HepG2 (cell line): ENCODE measurements around the gene STIP1. TPM values are rescaled to one million over a fixed set of nuclear protein-coding genes. Genes with fewer than 3 reads are reported as not detected.
A peak's percentile ranks its signal among the peaks of the same experiment; 100 is the strongest.

Experiments
- ATF2 ChIP-seq: sonication (generic); formaldehyde crosslinking; IDR thresholded peaks from 2 replicates; pipeline ENCODE4 v1.4.0; 2020; ENCODE audit warnings: missing genetic modification reagents
- FUBP1 ChIP-seq: sonication (generic); formaldehyde crosslinking; IDR thresholded peaks from 2 replicates; pipeline ENCODE4 v1.5.1; 2020; ENCODE audit warnings: missing genetic modification reagents, mild to moderate bottlenecking, borderline replicate concordance
- HNRNPLL ChIP-seq: fragments of 200-400 bp; formaldehyde crosslinking; IDR thresholded peaks from 2 replicates; pipeline ENCODE4 v1.6.1; 2017; ENCODE audit warnings: mild to moderate bottlenecking, low read depth, low read length; ENCODE audit not compliant: poor library complexity, severe bottlenecking
- LBX2 ChIP-seq: sonication (generic); formaldehyde crosslinking; IDR thresholded peaks from 2 replicates; pipeline ENCODE4 v1.5.0; 2020; ENCODE audit warnings: missing genetic modification reagents, mild to moderate bottlenecking, borderline replicate concordance
- MATR3 ChIP-seq: sonication (generic); formaldehyde crosslinking; IDR thresholded peaks from 2 replicates; pipeline ENCODE4 v1.4.0; 2020; ENCODE audit warnings: missing genetic modification reagents
- NFRKB ChIP-seq: fragments of 450-650 bp; IDR thresholded peaks from 2 replicates; pipeline ENCODE4 v1.6.1; 2017
- PHF21A ChIP-seq: sonication (generic); formaldehyde crosslinking; IDR thresholded peaks from 2 replicates; pipeline ENCODE4 v1.5.0; 2020; ENCODE audit warnings: mild to moderate bottlenecking, missing genetic modification reagents
- RBAK ChIP-seq: sonication (generic); formaldehyde crosslinking; IDR thresholded peaks from 2 replicates; pipeline ENCODE4 v1.5.1; 2020; ENCODE audit warnings: mild to moderate bottlenecking, missing genetic modification reagents
- YY1 ChIP-seq: IDR thresholded peaks from 2 replicates; pipeline ENCODE4 v1.6.1; 2011; ENCODE audit warnings: low read length, low read depth, moderate library complexity, mild to moderate bottlenecking; ENCODE audit not compliant: insufficient read depth, insufficient replicate concordance
- ZMYM3 ChIP-seq: sonication (generic); formaldehyde crosslinking; IDR thresholded peaks from 2 replicates; pipeline ENCODE4 v1.5.1; 2020; ENCODE audit warnings: mild to moderate bottlenecking, missing genetic modification reagents
- ZNF180 ChIP-seq: sonication (generic); formaldehyde crosslinking; IDR thresholded peaks from 2 replicates; pipeline ENCODE4 v1.4.0; 2020; ENCODE audit warnings: low read depth, missing genetic modification reagents, borderline replicate concordance
- ZNF513 ChIP-seq: sonication (generic); formaldehyde crosslinking; conservative IDR thresholded peaks from 2 replicates; pipeline ENCODE4 v1.5.0; 2020; ENCODE audit warnings: missing genetic modification reagents
- ZNF800 ChIP-seq: sonication (generic); formaldehyde crosslinking; IDR thresholded peaks from 2 replicates; pipeline ENCODE4 v1.4.0; 2020; ENCODE audit warnings: missing genetic modification reagents
- polyA plus RNA-seq, 8 experiments: library from polyadenylated mRNA; depleted of rRNA in 3 of 8; stranded (reverse) in 7 of 8; unstranded in 1 of 8; fragments of >200 nt; fragmentation: Illumina TruSeq in 4 of 8; extraction: Trizol in 4 of 8; gene quantifications; 2 replicates each; pipeline versions ENCODE4 v1.2.1 to v1.2.3, GENCODE V29; 2011 to 2016; ENCODE audit warnings: low read depth in 4 of 8, missing spikeins in 1 of 8, mixed read lengths in 1 of 8; ENCODE audit not compliant: insufficient read depth in 1 of 8
- total RNA-seq, 5 experiments: library from RNA; depleted of rRNA; stranded (reverse); fragments of >200 nt; fragmentation: Illumina TruSeq; extraction: Trizol; gene quantifications; 2 replicates each; pipeline ENCODE4 v1.2.3, GENCODE V29; 2016; ENCODE audit warnings: low read depth in 1 of 5

Gene STIP1
- total and polyA plus RNA-seq, 2 of the 13 experiments (the other 11 are each of a cell fraction or from before 2014, with no cell fraction given), result 81.1 to 217 TPM

GRCh38 chr11:64251016-64251752 lies 65.2 kb downstream of the STIP1 start, which contains the start of gene PLCB3 (continued):
- TF ChIP-seq ATF2 (CRISPR knock-in tag) (no peak; the same call in 1 of the 2 replicates), NFRKB (no peak), HNRNPLL (no peak), RBAK (CRISPR knock-in tag) (no peak), FUBP1 (CRISPR knock-in tag) (no peak), YY1 (peak; percentile 48), ZNF180 (CRISPR knock-in tag) (no peak), LBX2 (CRISPR knock-in tag) (no peak), ZNF800 (CRISPR knock-in tag) (no peak), ZNF513 (CRISPR knock-in tag) (no peak), MATR3 (no peak), ZMYM3 (CRISPR knock-in tag) (no peak), PHF21A (CRISPR knock-in tag) (no peak)
